ENCODE results near the gene C1orf159. TPM values are rescaled to one million over a fixed set of nuclear protein-coding genes. Genes with fewer than 3 reads are reported as not detected.

The C1orf159 gene
- total and polyA plus RNA-seq, 2 of the 8 experiments (the other 6 are each of a cell fraction or from before 2014, with no cell fraction given): 10.0 to 10.9 TPM

DNA sequence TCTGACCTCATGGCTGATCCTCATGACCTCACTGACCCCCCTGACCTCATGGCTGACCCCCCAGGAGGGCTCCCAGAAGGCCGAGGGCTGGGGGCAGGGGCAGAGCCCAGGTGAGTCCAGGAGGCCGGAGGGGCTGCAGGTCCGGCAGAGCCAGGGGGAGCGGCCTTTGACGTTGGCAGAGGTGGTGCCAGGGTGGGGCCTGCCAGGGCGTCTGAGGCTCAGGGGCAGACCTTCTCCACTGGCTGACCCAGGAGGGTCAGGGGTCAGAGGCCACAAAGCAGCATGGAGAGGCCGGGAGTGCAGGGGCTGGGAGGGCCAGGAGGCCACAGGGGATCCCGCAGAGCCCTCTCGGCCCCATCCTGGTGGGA lies 29.6 kb upstream of the C1orf159 start:
- Histone ChIP-seq H3K4me1 (replicated peaks in 1 of 4; ENCODE audit: control insufficient read depth in 3 of 4, insufficient read depth in 4 of 4, low read length in 3 of 4) (peaks cover 0 to 11% (median 1%) of the 10 kb centered on the region in 4 experiments; a peak in 4 of 7 replicates), H3K79me2 (ENCODE audit: control insufficient read depth in 1 of 2, insufficient read depth in 2 of 2, low read length in 2 of 2) (no peaks in the 10 kb centered on the region), H2BK15ac (ENCODE audit: low read length) (peak overlapping the region; percentile 29; the same call in 1 of the 2 replicates), H3K4me2 (ENCODE audit: insufficient read depth in 1 of 2, low read depth in 2 of 2, low read length in 2 of 2) (no peak overlapping the region), H2BK5ac (ENCODE audit: low read depth, low read length) (no peak overlapping the region), H4K91ac (replicated peaks; ENCODE audit: insufficient read length, low read length) (peak overlapping the region; percentile 74), H3K56ac (replicated peaks; ENCODE audit: insufficient read length, low read depth, low read length) (no peak overlapping the region), H2BK120ac (replicated peaks; ENCODE audit: low read depth, low read length) (no peak overlapping the region), H2BK20ac (ENCODE audit: low read length) (no peak overlapping the region), H3K27me3 (replicated peaks in 1 of 4; ENCODE audit: control insufficient read depth in 3 of 4, extremely low read depth in 1 of 4, insufficient read depth in 3 of 4, low read length in 3 of 4) (no peaks in the 10 kb centered on the region; a peak in 2 of 7 replicates), H3K36me3 (ENCODE audit: control insufficient read depth in 2 of 4, insufficient read depth in 4 of 4, low read length in 3 of 4) (no peaks in the 10 kb centered on the region), H4K5ac (ENCODE audit: insufficient read length, low read depth, low read length) (no peak overlapping the region), H3K4ac (replicated peaks; ENCODE audit: insufficient read length, low read depth, low read length) (no peak overlapping the region), H3K14ac (ENCODE audit: insufficient read length) (no peak overlapping the region), H3K9me3 (ENCODE audit: insufficient read depth in 2 of 2, low read depth in 1 of 2, low read length in 1 of 2) (no peaks in the 10 kb centered on the region), H3K27ac (ENCODE audit: low read depth, low read length) (no peak overlapping the region), H3K79me1 (ENCODE audit: low read depth, low read length) (no peaks in the 10 kb centered on the region), H2BK12ac (ENCODE audit: low read depth, low read length) (peak overlapping the region; percentile 60; the same call in 1 of the 2 replicates), H3K9ac (replicated peaks in 1 of 4; ENCODE audit: extremely low read depth in 1 of 4, low read depth in 3 of 4, low read length in 3 of 4) (no peak overlapping the region), H3K23me2 (ENCODE audit: low read depth, low read length) (no peaks in the 10 kb centered on the region), H2AFZ (ENCODE audit: low read length) (no peak overlapping the region), H4K20me1 (replicated peaks in 1 of 2; ENCODE audit: control insufficient read depth in 1 of 2, insufficient read depth in 2 of 2, low read length in 2 of 2) (no peaks in the 10 kb centered on the region), H2AK5ac (ENCODE audit: low read depth, low read length) (0 out of 2 replicates have a peak overlapping the region, but pooled peaks have one; percentile 4), H3K4me3 (ENCODE audit: extremely low read depth in 1 of 4, insufficient read depth in 2 of 4, low read depth in 3 of 4, low read length in 4 of 4) (no peak overlapping the region), H3K18ac (ENCODE audit: extremely low read depth, low read length) (no peak overlapping the region), H3K23ac (ENCODE audit: insufficient read length) (no peak overlapping the region), H4K8ac (ENCODE audit: extremely low read depth, insufficient read depth, low read length) (peak overlapping the region; percentile 68; the same call in 1 of the 2 replicates)
- FAIRE-seq (no peak), DNase-seq (ENCODE audit: low read depth in 1 of 2, low spot score in 2 of 2) (no peak)
- ChIA-PET POLR2A (ENCODE audit: partially characterized antibody) (no interaction called here), CTCF (ENCODE audit: partially characterized antibody) (interaction anchor here (1.5 kb wide), 1 partner anchor 17 kb away, joined by 6 read pairs; no protein-coding TSS in a partner anchor)
- 95% methylated on average over 9 of the region's 9 CpGs; no CpG with 5 or more reads in 1 of the 2 experiments for WGBS, 2 experiments (ENCODE audit: extremely low coverage in 1 of 2, insufficient coverage in 1 of 2, insufficient read length in 1 of 2, insufficient replicate concordance in 2 of 2, low coverage in 1 of 2, low lambda C conversion rate in 2 of 2, missing lambda C conversion rate in 1 of 2)
- TF ChIP-seq EGR1 (IDR thresholded peaks at IDR 0.05; ENCODE audit: borderline replicate concordance, low read depth, low read length) (no peak), KDM5A (IDR thresholded peaks at IDR 0.05; ENCODE audit: low read length) (no peak), SIN3A (conservative IDR thresholded peaks at IDR 0.05 in 1 of 2, IDR thresholded peaks at IDR 0.05 in 1 of 2; ENCODE audit: low read depth in 1 of 2, low read length in 2 of 2) (no peak), RAD21 (IDR thresholded peaks at IDR 0.05 in 1 of 2, conservative IDR thresholded peaks at IDR 0.05 in 1 of 2; ENCODE audit: low read depth in 2 of 2, low read length in 2 of 2) (no peak), HDAC6 (IDR thresholded peaks at IDR 0.05; ENCODE audit: low read depth, low read length) (no peak), ASH2L (IDR thresholded peaks at IDR 0.05; ENCODE audit: low read length) (no peak), NANOG (IDR thresholded peaks at IDR 0.05; ENCODE audit: insufficient read depth, low read depth, low read length, poor library complexity, severe bottlenecking) (no peak)

Data from H1 (cell line).